Osteocyte (in vitro differentiated cells): Measurements from ENCODE around the gene PDE3A. TPM values are rescaled to one million over a fixed set of nuclear protein-coding genes. Genes with fewer than 3 reads are reported as not detected.

Source experiments
- DNase-seq: peaks from one replicate; pipeline ENCODE4 v3.0.0; 2021; ENCODE audit warnings: mixed read lengths; ENCODE audit not compliant: unreplicated experiment; ENCODE audit errors: extremely low spot score
- H3K27ac Mint-ChIP-seq: one replicate; pipeline ENCODE4 v1.8.0; 2021; ENCODE audit warnings: mild to moderate bottlenecking, mixed read lengths; ENCODE audit not compliant: unreplicated experiment
- H3K27me3 Mint-ChIP-seq: one replicate; pipeline ENCODE4 v1.8.0; 2021; ENCODE audit warnings: mixed read lengths; ENCODE audit not compliant: unreplicated experiment
- H3K36me3 Mint-ChIP-seq: one replicate; pipeline ENCODE4 v1.8.0; 2021; ENCODE audit warnings: mixed read lengths; ENCODE audit not compliant: unreplicated experiment
- H3K4me1 Mint-ChIP-seq: one replicate; pipeline ENCODE4 v1.8.0; 2021; ENCODE audit warnings: mixed read lengths; ENCODE audit not compliant: unreplicated experiment
- H3K4me3 Mint-ChIP-seq: one replicate; pipeline ENCODE4 v1.8.0; 2021; ENCODE audit warnings: mild to moderate bottlenecking, moderate library complexity, mixed read lengths; ENCODE audit not compliant: unreplicated experiment
- H3K9me3 Mint-ChIP-seq: one replicate; pipeline ENCODE4 v1.8.0; 2021; ENCODE audit warnings: mixed read lengths; ENCODE audit not compliant: unreplicated experiment
- CTCF ChIP-seq: fragments of 200-600 bp; sonication (generic); IDR thresholded peaks from 2 replicates; pipeline ENCODE4 v1.5.0; 2021; ENCODE audit warnings: antibody characterized with exemption, mild to moderate bottlenecking, moderate library complexity
- total RNA-seq: library from RNA; stranded (reverse); gene quantifications from 2 replicates; pipeline ENCODE4 v1.2.1, GENCODE V29; 2021

The PDE3A gene
- total RNA-seq, 1 donor from 2014 or later, result 27.8 TPM

GRCh38 chr12:20482491-20483054, 114.2 kb downstream of the PDE3A start:
- Mint-ChIP-seq H3K4me3 (no peak overlapping the region), H3K27me3 (no peaks in the 10 kb centered on the region), H3K27ac (peak overlapping the region; percentile 76), H3K36me3 (peaks cover 4% of the 10 kb centered on the region), H3K4me1 (peaks cover 74% of the 10 kb centered on the region), H3K9me3 (no peaks in the 10 kb centered on the region)
- TF ChIP-seq CTCF, result no peak
- DNase-seq, result no peak

GRCh38 chr12:20483776-20484175, 115.4 kb downstream of the PDE3A start:
- H3K27ac Mint-ChIP-seq, result peak overlapping the region; percentile 76

GRCh38 chr12:20486233-20486632, 117.9 kb downstream of the PDE3A start:
- Mint-ChIP-seq H3K4me3 (no peak overlapping the region), H3K27me3 (no peaks in the 10 kb centered on the region), H3K36me3 (peaks cover 3% of the 10 kb centered on the region), H3K4me1 (peaks cover 91% of the 10 kb centered on the region), H3K9me3 (no peaks in the 10 kb centered on the region), H3K27ac (peak overlapping the region; percentile 78)
- no peak for DNase-seq
- peak; percentile 31 for TF ChIP-seq CTCF

More at GRCh38 chr12:20483776-20484175, 115.4 kb downstream of the PDE3A start:
- no peak for TF ChIP-seq CTCF
- Mint-ChIP-seq H3K4me3 (no peak overlapping the region), H3K27me3 (no peaks in the 10 kb centered on the region), H3K4me1 (peaks cover 82% of the 10 kb centered on the region), H3K9me3 (no peaks in the 10 kb centered on the region), H3K36me3 (peaks cover 4% of the 10 kb centered on the region)
- DNase-seq, result no peak

GRCh38 chr12:20487519-20487918, 119.2 kb downstream of the PDE3A start:
- no peak for DNase-seq
- TF ChIP-seq CTCF, result no peak
- Mint-ChIP-seq H3K4me3 (no peak overlapping the region), H3K9me3 (no peaks in the 10 kb centered on the region), H3K36me3 (peaks cover 2% of the 10 kb centered on the region), H3K27ac (peak overlapping the region; percentile 78), H3K27me3 (no peaks in the 10 kb centered on the region), H3K4me1 (peaks cover 93% of the 10 kb centered on the region)

GRCh38 chr12:20489645-20490044, 121.3 kb downstream of the PDE3A start:
- Mint-ChIP-seq H3K27me3 (no peaks in the 10 kb centered on the region), H3K27ac (peak overlapping the region; percentile 69), H3K36me3 (peaks cover 1% of the 10 kb centered on the region), H3K4me3 (no peak overlapping the region), H3K9me3 (no peaks in the 10 kb centered on the region), H3K4me1 (peaks cover 87% of the 10 kb centered on the region)
- no peak for TF ChIP-seq CTCF
- DNase-seq, result no peak
